ENCODE measurements around the gene PTPRT. TPM values are rescaled to one million over a fixed set of nuclear protein-coding genes. Genes with fewer than 3 reads are reported as not detected.

PTPRT gene
- polyA plus RNA-seq, 1 experiment, result not detected

GRCh38 chr20:43066125-43066524 lies 123.6 kb downstream of the PTPRT start:
- no peaks in the 10 kb centered on the region for H3K27me3 ChIP-seq (ENCODE audit: control insufficient read depth, insufficient read depth, low read length)
- no peaks in the 10 kb centered on the region for H3K36me3 ChIP-seq (ENCODE audit: control insufficient read depth, insufficient read depth, low read length)
- TF ChIP-seq, protein P1, sequence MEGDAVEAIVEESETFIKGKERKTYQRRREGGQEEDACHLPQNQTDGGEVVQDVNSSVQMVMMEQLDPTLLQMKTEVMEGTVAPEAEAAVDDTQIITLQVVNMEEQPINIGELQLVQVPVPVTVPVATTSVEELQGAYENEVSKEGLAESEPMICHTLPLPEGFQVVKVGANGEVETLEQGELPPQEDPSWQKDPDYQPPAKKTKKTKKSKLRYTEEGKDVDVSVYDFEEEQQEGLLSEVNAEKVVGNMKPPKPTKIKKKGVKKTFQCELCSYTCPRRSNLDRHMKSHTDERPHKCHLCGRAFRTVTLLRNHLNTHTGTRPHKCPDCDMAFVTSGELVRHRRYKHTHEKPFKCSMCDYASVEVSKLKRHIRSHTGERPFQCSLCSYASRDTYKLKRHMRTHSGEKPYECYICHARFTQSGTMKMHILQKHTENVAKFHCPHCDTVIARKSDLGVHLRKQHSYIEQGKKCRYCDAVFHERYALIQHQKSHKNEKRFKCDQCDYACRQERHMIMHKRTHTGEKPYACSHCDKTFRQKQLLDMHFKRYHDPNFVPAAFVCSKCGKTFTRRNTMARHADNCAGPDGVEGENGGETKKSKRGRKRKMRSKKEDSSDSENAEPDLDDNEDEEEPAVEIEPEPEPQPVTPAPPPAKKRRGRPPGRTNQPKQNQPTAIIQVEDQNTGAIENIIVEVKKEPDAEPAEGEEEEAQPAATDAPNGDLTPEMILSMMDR (IDR thresholded peaks at IDR 0.05; ENCODE audit: insufficient read depth, low read depth, low read length), result no peak
- CTCF ChIA-PET, result interaction anchor here (0.7 kb wide), 1 partner anchor 63 kb away, joined by 3 read pairs; no protein-coding TSS in a partner anchor
- no peak overlapping the region for H3K4me3 ChIP-seq (ENCODE audit: low read depth, low read length)
- POLR2A ChIA-PET, result no interaction called here
- no peak for DNase-seq (ENCODE audit: low read depth)

- no peak for DNase-seq (ENCODE audit: low read depth)
- Histone ChIP-seq H3K36me3 (ENCODE audit: control insufficient read depth, insufficient read depth, low read length) (no peaks in the 10 kb centered on the region), H3K4me3 (ENCODE audit: low read depth, low read length) (no peak overlapping the region), H3K27me3 (ENCODE audit: control insufficient read depth, insufficient read depth, low read length) (no peaks in the 10 kb centered on the region)
- TF ChIP-seq, protein P1 (IDR thresholded peaks at IDR 0.05; ENCODE audit: insufficient read depth, low read depth, low read length), result no peak
- ChIA-PET CTCF (interaction anchor here (0.7 kb wide), 1 partner anchor 63 kb away, joined by 3 read pairs; no protein-coding TSS in a partner anchor), POLR2A (no interaction called here)
Measured at GRCh38 chr20:43065299-43065698, 124.4 kb downstream of the PTPRT start.

GRCh38 chr20:43058077-43058476 lies 131.6 kb downstream of the PTPRT start:
- Histone ChIP-seq H3K27me3 (ENCODE audit: control insufficient read depth, insufficient read depth, low read length) (no peaks in the 10 kb centered on the region), H3K36me3 (ENCODE audit: control insufficient read depth, insufficient read depth, low read length) (no peaks in the 10 kb centered on the region), H3K4me3 (ENCODE audit: low read depth, low read length) (no peak overlapping the region)
- POLR2A ChIA-PET, result no interaction called here
- DNase-seq (ENCODE audit: low read depth), result no peak
- TF ChIP-seq, protein P1 (IDR thresholded peaks at IDR 0.05; ENCODE audit: insufficient read depth, low read depth, low read length), result no peak
- CTCF ChIA-PET, result no interaction called here

- CTCF ChIA-PET, result no interaction called here
- no peaks in the 10 kb centered on the region for H3K27me3 ChIP-seq (ENCODE audit: control insufficient read depth, insufficient read depth, low read length)
Measured at GRCh38 chr20:43057317-43057716, 132.4 kb downstream of the PTPRT start.

DNA sequence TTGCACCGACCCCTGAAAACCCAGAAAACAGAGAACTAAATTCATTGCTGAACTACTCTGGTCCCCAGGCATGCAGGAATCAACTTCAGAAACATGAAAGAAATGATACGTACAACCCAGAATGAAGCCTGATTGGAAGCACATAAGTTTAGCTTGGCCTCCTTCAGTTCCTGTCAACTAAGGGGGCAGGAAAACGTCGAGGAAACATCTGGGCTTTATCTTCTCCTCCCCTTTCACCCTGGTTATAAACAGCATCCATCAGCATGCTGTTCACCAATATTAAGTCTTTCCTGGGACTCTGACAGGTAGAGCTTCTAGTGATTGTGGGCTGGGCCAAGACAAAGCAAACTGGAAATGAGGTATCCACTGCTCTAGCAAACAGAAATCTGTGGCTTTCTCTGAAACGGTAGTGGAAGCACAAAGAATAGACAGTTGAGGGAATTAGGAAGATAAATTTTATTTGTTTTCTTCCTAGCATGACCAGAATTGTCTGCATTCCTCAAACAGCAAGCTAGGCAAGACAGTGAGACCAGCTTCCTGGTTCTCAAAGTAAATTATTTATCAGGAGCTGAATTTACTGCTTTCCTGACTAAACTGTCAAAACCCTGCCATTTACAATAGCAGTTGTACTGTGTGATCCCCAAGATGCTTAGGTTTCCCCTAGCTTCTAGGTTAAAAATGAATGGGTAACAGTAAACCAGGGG lies 134.4 kb downstream of the PTPRT start:
- TF ChIP-seq, protein P1 (IDR thresholded peaks at IDR 0.05; ENCODE audit: insufficient read depth, low read depth, low read length), result no peak
- no peaks in the 10 kb centered on the region for H3K36me3 ChIP-seq (ENCODE audit: control insufficient read depth, insufficient read depth, low read length)
- POLR2A ChIA-PET, result no interaction called here
- CTCF ChIA-PET, result no interaction called here
- H3K4me3 ChIP-seq (ENCODE audit: low read depth, low read length), result no peak overlapping the region
- H3K27me3 ChIP-seq (ENCODE audit: control insufficient read depth, insufficient read depth, low read length), result no peaks in the 10 kb centered on the region
- no peak for DNase-seq (ENCODE audit: low read depth)

More at GRCh38 chr20:43057317-43057716, 132.4 kb downstream of the PTPRT start:
- H3K4me3 ChIP-seq (ENCODE audit: low read depth, low read length), result no peak overlapping the region
- TF ChIP-seq, protein P1 (IDR thresholded peaks at IDR 0.05; ENCODE audit: insufficient read depth, low read depth, low read length), result no peak
- POLR2A ChIA-PET, result no interaction called here
- no peaks in the 10 kb centered on the region for H3K36me3 ChIP-seq (ENCODE audit: control insufficient read depth, insufficient read depth, low read length)
- no peak for DNase-seq (ENCODE audit: low read depth)

Measured in BJ (cell line).